ENCODE results near the gene ZSWIM6. TPM values are rescaled to one million over a fixed set of nuclear protein-coding genes. Genes with fewer than 3 reads are reported as not detected.

The ZSWIM6 gene
- total RNA-seq, 1 experiment from 2014 or later = 13.2 TPM

DNA sequence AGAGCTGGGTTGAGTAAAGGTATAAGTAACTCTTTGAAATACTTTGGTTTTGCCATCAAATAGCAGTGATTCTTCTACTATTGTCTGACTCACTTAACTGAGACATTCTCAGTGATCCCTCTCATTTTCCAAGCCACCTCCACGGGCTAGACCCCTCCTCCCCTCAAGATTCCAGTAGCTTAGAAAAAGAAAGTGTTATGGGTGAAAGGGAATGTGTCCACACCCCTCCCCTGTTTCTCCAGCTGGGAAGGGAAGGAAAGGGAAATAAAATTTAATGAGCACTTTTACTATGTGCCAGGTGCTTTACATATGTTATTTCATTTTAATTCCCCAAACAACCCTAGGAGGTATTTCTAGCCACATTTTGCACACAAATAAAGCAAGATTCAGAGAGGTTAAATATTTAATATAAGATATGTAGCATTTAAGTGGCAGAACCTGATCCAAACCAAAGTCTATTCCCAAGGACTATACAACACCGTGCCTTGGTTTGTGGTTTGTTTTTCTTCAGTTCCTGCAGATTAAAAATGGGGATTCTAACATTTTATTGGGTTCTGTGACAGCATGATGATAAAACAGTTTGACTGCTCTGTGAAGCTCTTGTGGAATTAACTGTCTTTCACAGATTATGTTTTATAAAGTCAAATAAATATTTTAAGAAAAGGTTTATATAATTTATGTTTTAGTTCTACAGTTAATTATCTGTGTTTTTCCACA lies 135.9 kb downstream of the ZSWIM6 start:
- Mint-ChIP-seq H3K4me3 (ENCODE audit: low read depth, unreplicated experiment) (no peak overlapping the region), H3K36me3 (ENCODE audit: insufficient read depth, unreplicated experiment) (no peaks in the 10 kb centered on the region), H3K9me3 (ENCODE audit: low read depth, unreplicated experiment) (no peaks in the 10 kb centered on the region), H3K27ac (ENCODE audit: unreplicated experiment) (no peak overlapping the region), H3K27me3 (ENCODE audit: unreplicated experiment) (no peaks in the 10 kb centered on the region), H3K4me1 (ENCODE audit: low read depth, unreplicated experiment) (peaks cover 46% of the 10 kb centered on the region)
- no peak for DNase-seq
- intact Hi-C loops (cut with micrococcal nuclease; ENCODE audit: unreplicated experiment) = no loop called here
- CTCF ChIA-PET = interaction anchor here (1.5 kb wide), 1 partner anchor 91 kb away, joined by 3 read pairs; no protein-coding TSS in a partner anchor
- BruUV-seq (replicated peaks) = no TSS peak
- TF ChIP-seq, protein P1, sequence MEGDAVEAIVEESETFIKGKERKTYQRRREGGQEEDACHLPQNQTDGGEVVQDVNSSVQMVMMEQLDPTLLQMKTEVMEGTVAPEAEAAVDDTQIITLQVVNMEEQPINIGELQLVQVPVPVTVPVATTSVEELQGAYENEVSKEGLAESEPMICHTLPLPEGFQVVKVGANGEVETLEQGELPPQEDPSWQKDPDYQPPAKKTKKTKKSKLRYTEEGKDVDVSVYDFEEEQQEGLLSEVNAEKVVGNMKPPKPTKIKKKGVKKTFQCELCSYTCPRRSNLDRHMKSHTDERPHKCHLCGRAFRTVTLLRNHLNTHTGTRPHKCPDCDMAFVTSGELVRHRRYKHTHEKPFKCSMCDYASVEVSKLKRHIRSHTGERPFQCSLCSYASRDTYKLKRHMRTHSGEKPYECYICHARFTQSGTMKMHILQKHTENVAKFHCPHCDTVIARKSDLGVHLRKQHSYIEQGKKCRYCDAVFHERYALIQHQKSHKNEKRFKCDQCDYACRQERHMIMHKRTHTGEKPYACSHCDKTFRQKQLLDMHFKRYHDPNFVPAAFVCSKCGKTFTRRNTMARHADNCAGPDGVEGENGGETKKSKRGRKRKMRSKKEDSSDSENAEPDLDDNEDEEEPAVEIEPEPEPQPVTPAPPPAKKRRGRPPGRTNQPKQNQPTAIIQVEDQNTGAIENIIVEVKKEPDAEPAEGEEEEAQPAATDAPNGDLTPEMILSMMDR (IDR thresholded peaks at IDR 0.05; ENCODE audit: unreplicated experiment) = no peak

DNA sequence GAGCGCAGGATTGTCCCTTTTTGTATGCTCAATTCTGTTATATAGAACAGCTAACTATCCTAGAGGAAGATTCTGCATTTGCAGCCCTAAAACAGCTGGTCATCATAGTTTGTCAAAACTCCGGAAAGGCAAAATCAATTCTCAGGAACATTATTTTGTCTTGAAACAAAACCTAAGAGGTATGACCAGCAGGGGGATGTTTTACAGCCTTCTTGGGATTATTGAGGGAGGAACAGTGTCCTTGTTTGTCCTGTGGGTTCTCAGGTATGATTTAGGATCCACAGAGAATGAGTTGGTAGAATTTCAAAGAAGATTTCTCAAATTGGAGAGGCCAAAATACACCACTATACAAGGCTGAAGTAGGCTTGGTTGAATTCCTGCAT lies 136.4 kb downstream of the ZSWIM6 start:
- CTCF ChIA-PET = no interaction called here
- H3K4me3 Mint-ChIP-seq (ENCODE audit: low read depth, unreplicated experiment) = no peak overlapping the region
- no peaks in the 10 kb centered on the region for H3K27me3 Mint-ChIP-seq (ENCODE audit: unreplicated experiment)
- TF ChIP-seq, protein P1 (IDR thresholded peaks at IDR 0.05; ENCODE audit: unreplicated experiment) = no peak
- H3K36me3 Mint-ChIP-seq (ENCODE audit: insufficient read depth, unreplicated experiment) = no peaks in the 10 kb centered on the region
- BruUV-seq (replicated peaks) = no TSS peak
- intact Hi-C loops (cut with micrococcal nuclease; ENCODE audit: unreplicated experiment) = no loop called here
- no peaks in the 10 kb centered on the region for H3K9me3 Mint-ChIP-seq (ENCODE audit: low read depth, unreplicated experiment)
- H3K27ac Mint-ChIP-seq (ENCODE audit: unreplicated experiment) = no peak overlapping the region
- DNase-seq = no peak
- H3K4me1 Mint-ChIP-seq (ENCODE audit: low read depth, unreplicated experiment) = peaks cover 43% of the 10 kb centered on the region

DNA sequence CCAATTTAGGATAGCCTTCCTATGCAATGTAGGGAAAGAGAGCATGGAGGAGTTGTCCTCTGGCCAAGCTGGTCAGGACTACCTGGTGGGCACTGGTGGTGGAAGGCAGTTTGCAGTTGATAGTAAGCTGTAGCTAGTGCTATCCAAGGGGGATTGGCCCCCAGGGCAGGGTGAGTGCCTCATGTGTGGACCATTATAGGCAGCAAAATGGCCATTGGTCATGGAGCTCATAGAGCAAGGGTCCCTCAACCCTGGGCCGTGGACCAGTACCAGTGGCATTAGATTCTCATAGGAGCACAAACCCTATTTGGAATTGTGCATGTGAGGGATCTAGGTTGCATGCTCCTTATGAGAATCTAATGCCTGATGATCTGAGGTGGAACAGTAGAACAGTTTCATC lies 139.3 kb downstream of the ZSWIM6 start:
- H3K4me1 Mint-ChIP-seq (ENCODE audit: low read depth, unreplicated experiment) = peaks cover 14% of the 10 kb centered on the region
- H3K27me3 Mint-ChIP-seq (ENCODE audit: unreplicated experiment) = no peaks in the 10 kb centered on the region
- H3K27ac Mint-ChIP-seq (ENCODE audit: unreplicated experiment) = no peak overlapping the region
- CTCF ChIA-PET = no interaction called here
- TF ChIP-seq, protein P1 (IDR thresholded peaks at IDR 0.05; ENCODE audit: unreplicated experiment) = no peak
- H3K4me3 Mint-ChIP-seq (ENCODE audit: low read depth, unreplicated experiment) = no peak overlapping the region
- no peaks in the 10 kb centered on the region for H3K36me3 Mint-ChIP-seq (ENCODE audit: insufficient read depth, unreplicated experiment)
- no TSS peak for BruUV-seq (replicated peaks)
- DNase-seq = no peak
- H3K9me3 Mint-ChIP-seq (ENCODE audit: low read depth, unreplicated experiment) = no peaks in the 10 kb centered on the region
- intact Hi-C loops (cut with micrococcal nuclease; ENCODE audit: unreplicated experiment) = no loop called here

DNA sequence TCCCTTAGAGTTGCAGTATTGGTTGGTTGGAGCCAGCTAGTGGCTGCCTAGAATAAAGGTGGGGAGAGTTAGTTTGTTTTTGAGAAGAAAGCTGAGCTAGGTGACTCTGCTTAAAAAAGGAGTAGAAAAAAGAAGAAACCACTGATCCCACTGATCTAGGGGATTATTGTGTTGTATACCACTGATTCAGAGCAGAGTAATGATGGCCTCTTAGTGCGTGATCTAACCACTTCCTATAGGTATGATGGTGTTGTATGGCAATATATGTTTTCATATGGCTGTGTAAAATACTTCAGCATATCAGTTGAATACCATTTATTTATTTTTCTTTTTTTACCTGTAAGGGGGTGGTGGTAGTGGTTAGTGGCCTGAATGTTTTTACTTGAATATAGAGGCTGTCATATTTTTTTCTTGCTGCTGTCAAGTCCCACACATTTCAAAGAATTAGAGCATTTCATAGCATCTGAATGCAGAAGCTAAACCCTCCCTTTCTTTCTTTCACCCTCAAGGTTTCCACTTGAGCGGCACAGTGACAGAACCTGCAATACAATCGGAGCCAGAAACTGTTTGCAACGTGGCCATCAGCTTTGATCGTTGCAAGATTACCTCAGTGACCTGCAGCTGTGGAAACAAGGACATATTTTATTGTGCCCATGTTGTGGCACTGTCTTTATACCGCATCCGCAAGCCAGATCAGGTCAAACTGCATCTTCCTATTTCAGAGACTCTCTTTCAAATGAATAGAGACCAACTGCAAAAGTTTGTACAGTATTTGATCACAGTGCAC lies 140.3 kb downstream of the ZSWIM6 start:
- no peak overlapping the region for H3K27ac Mint-ChIP-seq (ENCODE audit: unreplicated experiment)
- peaks cover under 1% of the 10 kb centered on the region for H3K36me3 Mint-ChIP-seq (ENCODE audit: insufficient read depth, unreplicated experiment)
- no peak overlapping the region for H3K4me3 Mint-ChIP-seq (ENCODE audit: low read depth, unreplicated experiment)
- H3K27me3 Mint-ChIP-seq (ENCODE audit: unreplicated experiment) = no peaks in the 10 kb centered on the region
- no TSS peak for BruUV-seq (replicated peaks)
- CTCF ChIA-PET = no interaction called here
- H3K9me3 Mint-ChIP-seq (ENCODE audit: low read depth, unreplicated experiment) = no peaks in the 10 kb centered on the region
- H3K4me1 Mint-ChIP-seq (ENCODE audit: low read depth, unreplicated experiment) = peaks cover 9% of the 10 kb centered on the region
- intact Hi-C loops (cut with micrococcal nuclease; ENCODE audit: unreplicated experiment) = no loop called here
- TF ChIP-seq, protein P1 (IDR thresholded peaks at IDR 0.05; ENCODE audit: unreplicated experiment) = no peak
- DNase-seq = no peak
